Spleen (tissue), 11 donors: ENCODE results near the gene METTL24. TPM values are rescaled to one million over a fixed set of nuclear protein-coding genes. Genes with fewer than 3 reads are reported as not detected.
"Not testable (repeated sequence)": the region's sequence is repeated elsewhere in the genome, so short reads cannot be mapped to it uniquely, and the experiment has no call there.

ENCODE experiments used
- DNase-seq: peaks from one replicate; pipeline ENCODE4 v3.0.0-alpha.2; 2020
- H3K27ac ChIP-seq, 8 donors: fragments of 200-600 bp; sonication (generic) in 7 of 8; 1 replicate in 4 of 8; 2 replicates in 4 of 8; pipeline versions ENCODE4 v1.5.0 to v1.8.0; 2016 to 2021; ENCODE audit warnings: inconsistent platforms in 4 of 8, mild to moderate bottlenecking in 4 of 8, moderate library complexity in 1 of 8
- H3K27me3 ChIP-seq, 7 donors: fragments of 200-600 bp; sonication (generic) in 6 of 7; replicated peaks in 1 of 7; 1 replicate in 4 of 7; 2 replicates in 3 of 7; pipeline versions ENCODE4 v1.5.0 to v1.8.0; 2016 to 2021; ENCODE audit warnings: inconsistent platforms in 3 of 7, mild to moderate bottlenecking in 1 of 7
- H3K36me3 ChIP-seq, 6 donors: fragments of 200-600 bp; sonication (generic) in 5 of 6; 1 replicate in 4 of 6; 2 replicates in 2 of 6; pipeline versions ENCODE4 v1.5.0 to v1.8.0; 2016 to 2021; ENCODE audit warnings: inconsistent platforms in 2 of 6
- H3K4me1 ChIP-seq, 6 donors: fragments of 200-600 bp; sonication (generic) in 5 of 6; 1 replicate in 3 of 6; 2 replicates in 3 of 6; pipeline versions ENCODE4 v1.5.0 to v1.8.0; 2016 to 2021; ENCODE audit warnings: inconsistent platforms in 3 of 6
- H3K4me3 ChIP-seq, 8 donors: fragments of 200-600 bp; sonication (generic) in 7 of 8; 1 replicate in 4 of 8; 2 replicates in 4 of 8; pipeline versions ENCODE4 v1.5.0 to v1.8.0; 2016 to 2021; ENCODE audit warnings: inconsistent platforms in 4 of 8, mild to moderate bottlenecking in 4 of 8, moderate library complexity in 2 of 8
- H3K9me3 ChIP-seq, 8 donors: fragments of 200-600 bp; sonication (generic) in 7 of 8; 1 replicate in 4 of 8; 2 replicates in 4 of 8; pipeline versions ENCODE4 v1.5.0 to v1.8.0; 2016 to 2021; ENCODE audit warnings: inconsistent platforms in 4 of 8
- POLR2A ChIP-seq, 3 donors: fragments of 450-650 bp; IDR thresholded peaks; one replicate each; pipeline ENCODE4 v1.5.1; 2017; ENCODE audit warnings: antibody characterized with exemption in 3 of 3, mild to moderate bottlenecking in 1 of 3
- POLR2AphosphoS5 ChIP-seq, 3 donors: sonication (generic); formaldehyde crosslinking; IDR thresholded peaks; one replicate each; pipeline ENCODE4 v1.5.1; 2017; ENCODE audit warnings: antibody characterized with exemption in 3 of 3
- WGBS, 5 donors: extraction: QIAGEN DNeasy Blood & Tissue Kit in 3 of 5; methylation state at CpG; one replicate each; pipeline versions ENCODE4 v1.1.5 to v1.1.7; 2013 to 2018; 5-methylcytosine and 5-hydroxymethylcytosine counted together
- intact Hi-C: fragments of 100-400 bp; cut with DNase I; formaldehyde crosslinking; loops from one replicate; pipeline ENCODE4 v1.15.0; 2023; ENCODE audit warnings: low total_unique reads
- polyA plus RNA-seq, 3 donors: library from polyadenylated mRNA; stranded (reverse); fragments of 200-250 nt; gene quantifications; one replicate each; pipeline ENCODE4 v1.2.1, GENCODE V29; 2013
- total RNA-seq, 7 donors: library from RNA; depleted of rRNA in 3 of 7; stranded (reverse); fragments of >200 nt in 3 of 7; fragmentation: NEBNext Ultra II Directional in 4 of 7; extraction: Animal tissue kit (Norgen Biotek cat#: 25700) in 4 of 7; gene quantifications; one replicate each; pipeline versions ENCODE4 v1.1.0 to v1.2.1, GENCODE V29; 2016 to 2021
- TF ChIP-seq, protein P1 (sequence below), 11 experiments: fragments of 200-600 bp in 7 of 11; fragments of 450-650 bp in 4 of 11; sonication (generic) in 4 of 11; IDR thresholded peaks in 8 of 11; conservative IDR thresholded peaks in 3 of 11; 1 replicate in 7 of 11; 2 replicates in 4 of 11; pipeline versions ENCODE4 v1.4.0 to v1.8.0; 2016 to 2021; ENCODE audit warnings: antibody characterized with exemption in 11 of 11, inconsistent platforms in 4 of 11, mild to moderate bottlenecking in 1 of 11
- donor health status: healthy with polysubstance abuse.
- donor health status: DM: no; HTN: no; CAD: no; lungs with moderate emphysema.
- donor health status: DM: no; HTN: no; CAD: no.
- donor health status: Bipolar disorder and iron deficiency.
- donor health status: healthy.
- donor health status: DM: no; HTN: no; CAD: no.
- donor health status: DM: yes; HTN: yes; CAD: no.

Gene METTL24
- total and polyA plus RNA-seq, 10 donors: 0.67 to 1.2 (median 0.98) TPM; not detected in 5

DNA sequence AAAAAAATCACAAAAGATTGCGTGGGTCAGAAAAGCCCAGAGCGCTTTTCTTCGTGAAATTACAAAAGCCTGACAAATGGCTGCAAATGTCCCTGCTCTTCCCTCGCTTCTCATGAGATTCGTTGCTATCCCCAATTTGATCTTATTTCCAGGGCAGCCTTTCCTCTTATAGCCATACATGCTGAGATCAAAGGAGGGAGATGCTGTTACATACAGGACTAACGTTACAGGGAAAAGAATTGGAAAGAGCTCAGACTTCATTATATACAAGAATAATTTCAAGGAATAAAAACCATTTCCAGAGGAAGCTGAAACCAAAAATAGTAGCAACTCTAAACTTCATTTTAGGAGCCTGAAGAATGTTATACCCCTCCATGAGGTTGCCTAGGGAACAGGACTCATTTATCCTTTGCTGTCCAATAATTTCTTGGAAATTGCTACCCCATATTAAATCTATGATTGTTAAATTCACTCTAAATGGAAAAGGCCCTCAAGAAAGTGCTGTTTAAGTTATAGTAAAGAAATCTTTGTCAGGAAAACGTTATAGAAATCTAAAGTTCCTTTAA, 81.0 kb downstream of the METTL24 start:
- Histone ChIP-seq H3K27me3 (no peaks in the 10 kb centered on the region), H3K9me3 (peaks cover 0 to 12% (median 4%) of the 10 kb centered on the region in 8 donors), H3K4me1 (no peaks in the 10 kb centered on the region), H3K27ac (no peak overlapping the region), H3K36me3 (no peaks in the 10 kb centered on the region), H3K4me3 (no peak overlapping the region)
- TF ChIP-seq POLR2A (IDR thresholded peaks at IDR 0.05): no peak
- TF ChIP-seq, protein P1, sequence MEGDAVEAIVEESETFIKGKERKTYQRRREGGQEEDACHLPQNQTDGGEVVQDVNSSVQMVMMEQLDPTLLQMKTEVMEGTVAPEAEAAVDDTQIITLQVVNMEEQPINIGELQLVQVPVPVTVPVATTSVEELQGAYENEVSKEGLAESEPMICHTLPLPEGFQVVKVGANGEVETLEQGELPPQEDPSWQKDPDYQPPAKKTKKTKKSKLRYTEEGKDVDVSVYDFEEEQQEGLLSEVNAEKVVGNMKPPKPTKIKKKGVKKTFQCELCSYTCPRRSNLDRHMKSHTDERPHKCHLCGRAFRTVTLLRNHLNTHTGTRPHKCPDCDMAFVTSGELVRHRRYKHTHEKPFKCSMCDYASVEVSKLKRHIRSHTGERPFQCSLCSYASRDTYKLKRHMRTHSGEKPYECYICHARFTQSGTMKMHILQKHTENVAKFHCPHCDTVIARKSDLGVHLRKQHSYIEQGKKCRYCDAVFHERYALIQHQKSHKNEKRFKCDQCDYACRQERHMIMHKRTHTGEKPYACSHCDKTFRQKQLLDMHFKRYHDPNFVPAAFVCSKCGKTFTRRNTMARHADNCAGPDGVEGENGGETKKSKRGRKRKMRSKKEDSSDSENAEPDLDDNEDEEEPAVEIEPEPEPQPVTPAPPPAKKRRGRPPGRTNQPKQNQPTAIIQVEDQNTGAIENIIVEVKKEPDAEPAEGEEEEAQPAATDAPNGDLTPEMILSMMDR (IDR thresholded peaks at IDR 0.05 in 8 of 11, conservative IDR thresholded peaks at IDR 0.05 in 3 of 11): no peak
- no peak for TF ChIP-seq POLR2AphosphoS5 (IDR thresholded peaks at IDR 0.05)
- DNase-seq: no peak
- 71 to 82% (median 77%) methylated on average over 7 of the region's 7 CpGs for WGBS, 5 donors
- intact Hi-C loops: no loop called here

DNA sequence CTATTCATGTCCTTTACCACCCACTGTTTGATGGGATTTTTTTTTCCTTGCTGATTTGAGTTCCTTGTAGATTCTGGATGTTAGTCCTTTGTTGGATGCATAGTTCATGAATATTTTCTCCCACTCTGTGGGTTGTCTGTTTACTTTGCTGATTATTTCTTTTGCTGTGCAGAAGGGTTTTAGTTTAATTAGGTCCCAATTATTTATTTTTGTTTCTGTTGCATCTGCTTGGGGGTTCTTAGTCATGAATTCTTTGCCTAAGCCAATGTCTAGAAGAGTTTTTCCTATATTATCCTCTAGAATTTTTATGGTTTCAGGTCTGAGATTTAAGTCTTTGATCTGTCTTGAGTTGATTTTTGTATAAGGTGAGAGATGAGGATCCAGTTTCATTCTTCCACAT, 85.4 kb downstream of the METTL24 start:
- H3K4me1 ChIP-seq, H3K9me3 ChIP-seq, DNase-seq, intact Hi-C loops, H3K27ac ChIP-seq, H3K27me3 ChIP-seq, H3K36me3 ChIP-seq, H3K4me3 ChIP-seq: not testable (repeated sequence)

DNA sequence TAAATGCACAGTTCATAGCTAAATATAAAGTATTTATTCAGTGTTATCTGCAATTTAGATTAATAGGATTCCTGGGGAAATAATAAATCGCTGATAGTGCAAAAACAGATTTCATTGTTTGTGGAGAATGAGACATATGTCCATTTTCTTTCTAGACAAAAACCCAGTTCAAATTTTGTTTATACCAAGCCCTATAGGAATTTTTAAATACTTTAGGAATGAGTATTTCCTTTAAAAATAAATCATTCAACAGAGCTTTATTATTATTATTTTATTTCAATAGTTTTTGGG, 86.5 kb downstream of the METTL24 start:
- WGBS, 5 donors: 89 to 98% (median 96%) methylated on average over 1 of the region's 1 CpG
- peaks cover 0 to 6% (median 0%) of the 10 kb centered on the region in 8 donors for H3K9me3 ChIP-seq
- H3K27me3 ChIP-seq: no peaks in the 10 kb centered on the region
- TF ChIP-seq, protein P1 (IDR thresholded peaks at IDR 0.05 in 8 of 11, conservative IDR thresholded peaks at IDR 0.05 in 3 of 11): no peak
- TF ChIP-seq POLR2A (IDR thresholded peaks at IDR 0.05): no peak
- TF ChIP-seq POLR2AphosphoS5 (IDR thresholded peaks at IDR 0.05): no peak
- H3K4me3 ChIP-seq: no peak overlapping the region
- intact Hi-C loops: no loop called here
- no peaks in the 10 kb centered on the region for H3K36me3 ChIP-seq
- DNase-seq: no peak
- H3K27ac ChIP-seq: no peak overlapping the region
- H3K4me1 ChIP-seq: no peaks in the 10 kb centered on the region

DNA sequence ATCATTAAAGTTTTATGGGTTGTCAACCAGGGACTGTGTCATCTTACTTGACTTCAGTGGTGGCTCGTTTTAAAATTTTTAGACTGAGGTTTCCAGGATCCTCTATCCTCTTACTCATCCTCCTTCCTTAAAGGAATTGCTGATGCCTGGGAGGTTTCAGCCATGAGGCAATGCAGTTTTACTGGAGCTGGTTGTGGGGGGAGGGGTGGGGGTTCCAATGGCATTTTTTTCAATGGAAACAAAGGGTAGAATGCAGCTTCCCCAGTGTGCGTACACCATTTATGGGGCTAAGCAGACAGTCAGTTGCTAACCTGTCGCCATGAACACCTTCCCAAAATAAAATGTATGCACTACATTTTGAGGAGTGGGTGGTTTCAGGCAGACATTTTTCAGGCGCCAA, 88.0 kb downstream of the METTL24 start:
- H3K9me3 ChIP-seq: peaks cover 0 to 6% (median 0%) of the 10 kb centered on the region in 8 donors
- 82 to 94% (median 83%) methylated on average over 4 of the region's 4 CpGs for WGBS, 5 donors
- H3K4me3 ChIP-seq: no peak overlapping the region
- DNase-seq: no peak
- H3K27ac ChIP-seq: no peak overlapping the region
- intact Hi-C loops: no loop called here
- no peaks in the 10 kb centered on the region for H3K36me3 ChIP-seq
- H3K27me3 ChIP-seq: no peaks in the 10 kb centered on the region
- TF ChIP-seq POLR2A (IDR thresholded peaks at IDR 0.05) (no peak), POLR2AphosphoS5 (IDR thresholded peaks at IDR 0.05) (no peak)
- TF ChIP-seq, protein P1 (IDR thresholded peaks at IDR 0.05 in 8 of 11, conservative IDR thresholded peaks at IDR 0.05 in 3 of 11): no peak
- H3K4me1 ChIP-seq: no peaks in the 10 kb centered on the region

DNA sequence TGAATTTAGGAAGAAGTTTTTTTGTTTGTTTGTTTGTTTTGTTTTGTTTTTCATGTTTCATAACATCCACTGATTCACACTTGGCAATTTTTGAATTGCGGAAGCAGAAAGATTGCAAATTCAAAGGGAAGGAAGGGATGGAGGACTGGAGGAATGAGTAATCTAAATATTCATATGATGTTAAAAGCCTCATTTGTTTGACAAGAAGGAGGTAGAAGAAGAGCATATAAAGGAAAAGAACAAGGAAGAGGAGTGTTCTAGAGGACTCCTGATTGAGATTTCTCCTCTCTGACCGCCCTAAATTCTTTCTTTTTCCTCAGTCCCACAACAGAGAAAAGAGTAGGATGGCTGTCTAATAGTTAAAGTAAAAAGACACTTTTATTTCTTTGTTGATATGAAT, 88.5 kb downstream of the METTL24 start:
- Histone ChIP-seq H3K36me3 (no peaks in the 10 kb centered on the region), H3K27ac (no peak overlapping the region), H3K4me3 (no peak overlapping the region), H3K4me1 (no peaks in the 10 kb centered on the region), H3K27me3 (no peaks in the 10 kb centered on the region), H3K9me3 (peaks cover 0 to 6% (median 0%) of the 10 kb centered on the region in 8 donors)
- 82 to 95% (median 93%) methylated on average over 2 of the region's 2 CpGs for WGBS, 5 donors
- intact Hi-C loops: no loop called here
- DNase-seq: no peak
- TF ChIP-seq, protein P1 (IDR thresholded peaks at IDR 0.05 in 8 of 11, conservative IDR thresholded peaks at IDR 0.05 in 3 of 11): no peak
- TF ChIP-seq POLR2A (IDR thresholded peaks at IDR 0.05) (no peak), POLR2AphosphoS5 (IDR thresholded peaks at IDR 0.05) (no peak)
